GM10266 (cell line): Measurements from ENCODE around the gene MCC.

Experiments
- DNase-seq: peaks from one replicate; pipeline ENCODE4 v3.0.0; 2012; ENCODE audit errors: extremely low spot score
- TF ChIP-seq, protein P1 (sequence below): IDR thresholded peaks from 2 replicates; pipeline ENCODE4 v1.5.1; 2012; ENCODE audit warnings: mild to moderate bottlenecking, low read depth; ENCODE audit not compliant: control insufficient read depth, insufficient read depth; ENCODE audit errors: missing control alignments

The MCC gene

DNA sequence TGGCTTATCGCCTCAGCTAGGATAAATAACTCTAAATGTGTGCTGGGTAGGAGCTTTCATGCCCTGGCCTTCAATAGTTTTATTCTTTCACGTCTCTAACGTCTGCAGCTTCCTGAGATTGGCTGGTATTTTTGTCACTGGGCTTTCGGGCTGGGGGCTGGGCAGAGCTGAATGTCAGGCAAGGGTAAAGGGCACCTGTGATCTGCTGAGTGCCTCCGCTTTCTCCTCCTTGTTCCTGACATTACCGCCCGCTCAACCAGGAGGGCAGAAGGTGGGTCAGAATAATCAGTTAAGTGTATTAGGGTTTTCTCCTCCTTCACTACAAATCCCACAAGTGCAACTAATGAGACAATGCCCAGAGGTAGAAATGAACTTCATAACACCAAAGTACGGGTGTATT lies 270.1 kb downstream of the MCC start:
- TF ChIP-seq, protein P1, sequence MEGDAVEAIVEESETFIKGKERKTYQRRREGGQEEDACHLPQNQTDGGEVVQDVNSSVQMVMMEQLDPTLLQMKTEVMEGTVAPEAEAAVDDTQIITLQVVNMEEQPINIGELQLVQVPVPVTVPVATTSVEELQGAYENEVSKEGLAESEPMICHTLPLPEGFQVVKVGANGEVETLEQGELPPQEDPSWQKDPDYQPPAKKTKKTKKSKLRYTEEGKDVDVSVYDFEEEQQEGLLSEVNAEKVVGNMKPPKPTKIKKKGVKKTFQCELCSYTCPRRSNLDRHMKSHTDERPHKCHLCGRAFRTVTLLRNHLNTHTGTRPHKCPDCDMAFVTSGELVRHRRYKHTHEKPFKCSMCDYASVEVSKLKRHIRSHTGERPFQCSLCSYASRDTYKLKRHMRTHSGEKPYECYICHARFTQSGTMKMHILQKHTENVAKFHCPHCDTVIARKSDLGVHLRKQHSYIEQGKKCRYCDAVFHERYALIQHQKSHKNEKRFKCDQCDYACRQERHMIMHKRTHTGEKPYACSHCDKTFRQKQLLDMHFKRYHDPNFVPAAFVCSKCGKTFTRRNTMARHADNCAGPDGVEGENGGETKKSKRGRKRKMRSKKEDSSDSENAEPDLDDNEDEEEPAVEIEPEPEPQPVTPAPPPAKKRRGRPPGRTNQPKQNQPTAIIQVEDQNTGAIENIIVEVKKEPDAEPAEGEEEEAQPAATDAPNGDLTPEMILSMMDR, result no peak
- no peak for DNase-seq

DNA sequence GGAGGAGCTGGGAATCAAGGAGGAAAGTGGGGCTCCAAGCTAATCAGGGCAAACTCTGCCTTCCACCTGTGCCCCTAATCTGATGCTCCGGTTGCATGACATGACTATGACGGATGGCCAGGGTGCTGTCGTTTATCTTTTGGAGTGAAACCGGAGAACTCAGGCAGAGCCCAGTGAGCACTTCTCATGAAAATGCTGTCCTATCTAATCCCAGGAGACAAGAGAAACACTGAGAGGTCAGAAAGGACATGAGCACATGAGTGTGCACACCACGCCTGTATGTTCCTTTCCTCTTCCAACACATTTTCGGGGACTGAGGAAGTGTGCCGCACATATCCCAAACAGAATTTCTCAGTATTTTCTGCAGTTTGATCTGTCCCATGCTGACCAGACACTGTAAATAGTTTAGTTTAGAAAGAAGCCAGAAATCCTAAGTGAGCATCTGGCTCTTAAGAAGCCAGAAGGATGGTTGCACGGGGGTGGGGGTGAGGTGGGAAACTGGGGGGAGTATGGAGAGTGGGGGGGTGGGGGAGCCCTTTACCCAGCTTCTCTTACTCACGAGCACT lies 270.6 kb downstream of the MCC start:
- no peak for DNase-seq
- TF ChIP-seq, protein P1, result no peak

DNA sequence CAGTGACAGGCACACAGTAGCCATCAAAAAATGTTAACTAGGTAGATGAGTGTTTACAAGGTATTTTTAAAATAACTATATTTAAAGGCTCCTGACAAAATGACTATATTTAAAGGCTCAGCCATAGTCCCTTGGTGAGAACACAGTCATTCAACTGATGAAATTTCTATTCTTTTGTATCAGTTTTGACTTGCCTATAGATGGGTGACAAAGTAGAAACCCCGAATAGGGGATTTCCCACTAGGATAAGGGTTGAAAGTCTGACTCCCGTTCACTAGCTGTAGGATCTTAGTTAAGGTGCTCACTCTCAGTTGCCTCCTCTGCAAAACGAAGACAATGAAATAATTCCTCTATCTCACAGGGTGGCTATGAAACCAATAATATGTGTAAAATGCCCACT lies 271.7 kb downstream of the MCC start:
- TF ChIP-seq, protein P1, result no peak
- no peak for DNase-seq

DNA sequence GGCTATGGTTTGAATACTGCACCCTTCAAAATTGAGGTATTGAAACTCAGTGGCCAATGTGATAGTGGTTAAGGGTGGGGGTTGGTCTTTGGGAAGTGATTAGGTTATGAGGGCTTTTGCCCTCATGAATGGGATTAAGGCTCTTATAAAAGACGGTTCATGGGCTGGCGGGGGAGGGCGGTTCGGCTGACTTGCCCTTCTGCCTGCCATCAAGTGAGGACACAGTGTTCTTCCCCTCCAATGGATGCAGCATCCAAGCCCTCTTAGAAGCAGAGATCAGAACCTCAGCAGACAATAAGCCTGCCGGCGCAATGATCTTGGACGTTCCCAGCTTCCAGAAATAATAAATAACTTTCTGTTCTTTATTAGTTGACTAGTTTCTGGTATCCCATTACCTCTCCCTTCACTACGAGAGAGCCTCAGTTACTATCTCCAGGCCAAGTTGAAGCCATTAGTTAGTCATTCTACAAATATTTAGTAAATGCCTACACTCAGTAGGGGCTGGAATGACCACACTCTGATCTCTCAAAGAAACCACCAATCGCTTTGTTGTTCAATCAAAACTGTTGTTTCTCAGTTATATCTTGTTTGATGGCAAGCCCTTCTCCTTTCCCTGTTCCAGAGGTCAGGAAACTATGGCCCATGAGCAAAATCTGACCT lies 272.7 kb downstream of the MCC start:
- TF ChIP-seq, protein P1, result no peak
- DNase-seq, result no peak

DNA sequence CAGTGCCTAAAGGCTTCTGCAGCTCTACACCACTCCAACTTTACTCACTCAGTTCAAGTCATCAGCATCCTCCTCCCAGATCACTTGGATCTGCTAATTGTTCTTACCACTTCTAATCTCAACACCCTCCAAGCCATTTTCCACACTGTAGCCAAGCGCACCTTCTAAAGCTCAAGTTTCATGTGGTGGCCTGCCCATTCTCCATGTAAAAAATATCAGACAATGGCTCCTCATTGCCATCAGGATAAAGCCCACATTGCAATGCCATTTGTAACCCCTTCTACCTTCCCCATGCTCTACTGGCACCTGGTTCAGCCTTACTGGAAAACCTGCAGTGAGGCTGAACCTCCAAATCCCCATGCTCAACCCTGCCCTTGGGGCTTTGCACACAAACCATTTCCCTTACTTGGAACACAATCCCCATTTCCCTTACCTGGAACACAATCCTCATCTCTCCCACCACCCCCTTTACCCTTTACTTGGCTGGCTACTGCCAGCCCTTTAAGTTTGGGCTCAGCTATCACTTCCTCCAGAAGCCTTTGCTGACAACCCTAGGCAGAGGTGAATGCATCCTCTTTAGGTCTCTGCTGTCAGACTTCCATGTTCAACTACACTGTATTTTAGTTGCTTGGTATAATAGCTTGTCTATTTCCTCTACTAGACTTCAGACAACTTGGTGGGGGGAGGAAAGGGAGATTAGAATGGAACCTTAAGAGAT lies 273.5 kb downstream of the MCC start:
- TF ChIP-seq, protein P1, result no peak
- DNase-seq, result no peak

DNA sequence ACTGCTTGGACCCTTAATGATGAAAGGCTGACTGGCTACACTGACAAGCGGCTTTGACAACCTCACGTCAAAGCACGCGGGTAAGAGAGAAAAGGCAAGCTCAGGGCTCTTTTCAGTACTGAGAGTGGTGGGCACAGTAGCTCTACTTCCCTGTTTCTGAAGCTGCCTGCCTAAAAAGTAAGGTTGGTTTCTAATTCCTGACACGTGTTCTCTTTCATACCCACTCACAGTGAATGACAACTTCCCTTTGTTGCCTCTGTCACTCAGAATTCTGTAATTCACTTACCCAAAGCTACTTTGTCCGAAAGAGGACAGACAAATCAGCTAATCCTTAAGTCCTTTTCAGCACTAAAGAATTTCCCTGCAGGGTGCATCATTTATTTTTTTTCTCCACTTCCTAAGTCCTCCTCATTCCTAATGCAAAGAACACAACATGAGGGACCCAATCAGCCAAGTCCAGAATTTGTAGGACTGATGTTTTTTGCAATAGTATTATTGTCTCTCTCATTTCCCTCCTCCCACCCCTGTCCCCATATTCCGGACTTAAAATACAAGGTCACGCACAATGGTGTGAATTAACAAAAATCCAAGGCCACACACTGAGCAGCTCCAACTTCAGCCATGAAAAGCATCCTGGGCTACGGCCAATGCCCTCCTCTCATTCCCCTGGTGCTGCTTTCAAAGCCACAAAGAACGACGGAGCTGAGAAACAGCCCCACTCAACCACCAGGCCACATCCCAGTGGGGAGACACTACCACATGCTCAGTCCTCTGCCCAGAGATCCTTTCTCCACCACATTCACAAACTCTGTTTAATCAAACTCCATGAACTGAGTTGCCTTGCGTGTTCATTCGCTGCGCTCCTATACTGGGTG lies 274.5 kb downstream of the MCC start:
- TF ChIP-seq, protein P1, result no peak

More for the DNA sequence above, 274.5 kb downstream of the MCC start:
- no peak for DNase-seq
